GM12864 (cell line): ENCODE results near the gene MCUB.
"Not testable (repeated sequence)": the region's sequence is repeated elsewhere in the genome, so short reads cannot be mapped to it uniquely, and the experiment has no call there.

Experiments used
- DNase-seq: peaks from one replicate; pipeline ENCODE4 v3.0.0-alpha.2; 2011; ENCODE audit warnings: low read depth
- H3K4me3 ChIP-seq: 2 replicates; pipeline ENCODE4 v1.5.1; 2011; ENCODE audit warnings: mild to moderate bottlenecking, low read depth, low read length, control low read depth
- TF ChIP-seq, protein P1 (sequence below): IDR thresholded peaks from 2 replicates; pipeline ENCODE4 v1.5.1; 2011; ENCODE audit warnings: low read depth, mild to moderate bottlenecking, moderate library complexity, low read length, control low read depth, inconsistent platforms; ENCODE audit errors: missing control alignments

The MCUB gene

DNA sequence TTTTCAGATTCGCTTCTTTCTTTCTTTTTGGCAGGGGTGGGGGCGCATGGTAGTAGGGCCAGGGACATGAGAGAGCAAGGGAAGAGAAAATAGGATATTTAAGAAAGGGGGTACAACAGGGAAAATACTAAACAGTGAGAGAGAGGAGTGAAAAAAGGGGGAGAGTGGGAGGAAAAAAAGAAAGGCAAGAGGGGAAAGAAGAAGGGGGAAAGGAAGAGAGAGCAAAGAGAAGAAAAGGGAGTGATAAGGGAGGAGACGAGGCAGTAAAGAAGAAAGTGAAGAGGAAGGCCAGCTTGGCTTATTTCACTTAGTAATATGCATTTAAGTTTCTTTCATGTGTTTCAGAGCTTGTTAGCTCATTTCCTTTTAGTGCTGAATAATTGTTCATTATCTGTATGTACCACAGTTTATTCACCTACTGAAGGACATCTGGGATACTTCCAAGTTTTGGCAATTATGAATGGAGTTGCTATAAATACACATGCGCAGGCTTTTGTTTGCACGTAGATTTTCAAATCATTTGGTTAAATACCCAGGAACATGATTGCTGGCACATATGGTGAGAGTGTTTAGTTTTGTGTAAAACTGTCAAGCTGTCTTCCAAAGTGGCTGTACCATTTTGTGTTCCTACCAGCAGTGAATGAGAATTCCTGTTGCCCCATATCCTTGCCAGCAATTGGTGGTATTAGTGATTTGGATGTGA lies 105.9 kb downstream of the MCUB start:
- TF ChIP-seq, protein P1, sequence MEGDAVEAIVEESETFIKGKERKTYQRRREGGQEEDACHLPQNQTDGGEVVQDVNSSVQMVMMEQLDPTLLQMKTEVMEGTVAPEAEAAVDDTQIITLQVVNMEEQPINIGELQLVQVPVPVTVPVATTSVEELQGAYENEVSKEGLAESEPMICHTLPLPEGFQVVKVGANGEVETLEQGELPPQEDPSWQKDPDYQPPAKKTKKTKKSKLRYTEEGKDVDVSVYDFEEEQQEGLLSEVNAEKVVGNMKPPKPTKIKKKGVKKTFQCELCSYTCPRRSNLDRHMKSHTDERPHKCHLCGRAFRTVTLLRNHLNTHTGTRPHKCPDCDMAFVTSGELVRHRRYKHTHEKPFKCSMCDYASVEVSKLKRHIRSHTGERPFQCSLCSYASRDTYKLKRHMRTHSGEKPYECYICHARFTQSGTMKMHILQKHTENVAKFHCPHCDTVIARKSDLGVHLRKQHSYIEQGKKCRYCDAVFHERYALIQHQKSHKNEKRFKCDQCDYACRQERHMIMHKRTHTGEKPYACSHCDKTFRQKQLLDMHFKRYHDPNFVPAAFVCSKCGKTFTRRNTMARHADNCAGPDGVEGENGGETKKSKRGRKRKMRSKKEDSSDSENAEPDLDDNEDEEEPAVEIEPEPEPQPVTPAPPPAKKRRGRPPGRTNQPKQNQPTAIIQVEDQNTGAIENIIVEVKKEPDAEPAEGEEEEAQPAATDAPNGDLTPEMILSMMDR: no peak
- no peak overlapping the region for H3K4me3 ChIP-seq
- DNase-seq: no peak

DNA sequence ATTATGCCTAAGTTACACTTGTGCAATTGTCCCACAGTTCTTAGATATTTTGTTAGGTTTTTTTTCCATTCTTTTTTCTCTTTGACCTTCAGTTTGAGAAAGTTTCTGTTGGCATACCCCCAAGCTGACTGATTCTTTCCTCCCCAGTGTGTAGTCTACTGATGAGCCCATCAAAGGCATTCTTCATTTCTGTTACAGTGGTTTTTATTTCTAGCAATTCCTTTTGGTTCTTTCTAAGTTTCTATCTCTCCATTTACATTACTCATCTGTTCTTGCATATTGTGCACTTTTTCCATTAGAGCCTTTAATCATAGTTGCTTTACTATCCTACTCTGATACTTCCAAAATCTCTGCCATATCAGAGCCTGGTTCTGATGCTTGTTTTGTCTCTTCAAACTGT lies 111.3 kb downstream of the MCUB start:
- no peak for DNase-seq
- TF ChIP-seq, protein P1: no peak
- H3K4me3 ChIP-seq: no peak overlapping the region

DNA sequence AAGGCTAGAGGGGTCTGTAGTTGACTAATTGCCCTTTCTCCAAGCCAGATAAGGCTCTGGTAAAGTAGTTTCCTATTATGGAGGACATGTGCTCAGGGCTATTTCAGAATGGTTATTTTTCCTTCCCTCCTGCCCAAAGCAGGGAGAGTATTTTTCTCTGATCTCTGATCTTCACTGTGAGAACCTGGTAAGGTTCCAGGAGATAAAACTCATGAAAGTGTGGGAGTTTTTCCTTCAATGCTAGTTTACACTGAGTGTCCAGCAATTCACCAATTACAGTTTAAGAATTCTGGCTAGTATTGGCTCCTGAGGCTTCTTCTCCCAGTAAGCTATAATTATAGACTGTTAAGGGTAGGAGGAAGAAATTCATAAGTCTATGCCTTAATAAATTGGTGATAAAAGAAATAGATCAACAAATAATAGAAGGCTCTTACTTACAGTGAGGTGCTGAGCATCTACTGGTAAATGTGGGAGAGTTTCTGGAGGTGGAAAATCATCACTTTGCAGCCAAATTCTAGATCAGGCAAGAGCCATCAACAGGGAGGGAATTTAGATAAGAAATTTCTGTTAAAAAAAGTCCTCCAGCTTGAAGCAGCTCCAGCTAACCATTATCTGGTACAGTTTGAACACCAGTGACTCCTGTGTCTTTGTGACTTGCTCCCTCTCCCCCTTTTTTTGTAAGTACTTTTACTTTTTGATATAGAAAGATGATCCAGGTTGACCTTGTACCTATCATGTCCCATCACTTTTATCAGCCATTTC lies 112.3 kb downstream of the MCUB start:
- no peak for DNase-seq
- no peak overlapping the region for H3K4me3 ChIP-seq
- TF ChIP-seq, protein P1: no peak

DNA sequence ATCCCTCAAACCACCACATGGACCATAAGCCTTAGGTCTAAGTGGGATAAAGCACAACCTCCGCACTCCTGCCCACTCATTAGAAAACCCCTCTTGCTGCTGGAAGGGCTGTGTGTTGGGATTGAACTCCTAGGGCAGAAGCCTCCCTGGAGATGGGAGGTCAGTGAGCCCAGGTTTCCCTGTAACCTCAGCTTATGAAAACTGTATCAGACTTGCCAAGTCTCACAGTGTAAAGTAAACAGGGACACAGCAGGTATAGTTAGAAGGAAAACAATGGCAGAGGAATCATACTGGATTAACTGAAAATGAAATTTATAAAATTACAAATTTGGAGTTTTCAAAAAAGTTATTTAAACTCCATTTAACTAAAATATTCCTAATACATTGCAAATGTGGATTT lies 113.3 kb downstream of the MCUB start:
- TF ChIP-seq, protein P1: no peak
- DNase-seq: no peak
- no peak overlapping the region for H3K4me3 ChIP-seq

DNA sequence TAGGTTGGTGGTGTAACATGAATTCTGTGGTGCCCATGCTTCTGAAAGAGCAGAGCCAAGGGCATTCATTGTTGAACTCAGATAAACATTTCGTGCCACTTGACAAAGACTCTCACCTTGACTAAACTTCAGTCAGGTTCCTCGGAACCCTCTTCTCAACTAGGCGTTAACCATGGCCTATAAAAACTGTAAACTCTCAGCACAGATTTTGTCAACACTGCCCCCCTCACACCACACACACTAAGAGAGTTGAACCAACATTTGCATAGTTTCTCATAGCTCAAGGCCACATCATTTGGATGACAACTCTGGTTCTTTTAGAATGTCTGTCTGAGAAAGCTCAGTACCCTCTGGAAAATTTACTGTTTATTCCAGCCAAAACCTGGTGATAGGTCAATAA lies 115.1 kb downstream of the MCUB start:
- TF ChIP-seq, protein P1: no peak
- no peak overlapping the region for H3K4me3 ChIP-seq
- no peak for DNase-seq

DNA sequence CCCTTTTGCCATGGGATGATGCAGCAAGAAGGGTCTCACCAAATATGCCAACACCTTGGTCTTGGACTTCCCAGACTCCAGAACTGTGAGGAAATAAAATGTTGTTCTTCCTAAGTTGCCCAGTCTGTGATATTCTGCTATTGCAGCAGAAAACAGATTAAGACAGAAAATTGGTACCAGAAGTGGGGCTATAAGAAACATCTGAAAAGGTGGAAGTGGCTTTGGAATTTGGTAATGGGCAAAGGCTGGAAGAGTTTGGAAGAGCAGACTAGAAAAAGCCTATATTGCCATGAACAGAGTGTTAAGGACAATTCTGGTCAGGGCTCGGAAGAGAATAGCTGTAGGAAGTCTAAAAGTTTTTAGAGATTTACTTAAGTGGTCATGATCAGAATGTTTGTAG lies 115.8 kb downstream of the MCUB start:
- TF ChIP-seq, protein P1: no peak
- DNase-seq: no peak
- H3K4me3 ChIP-seq: no peak overlapping the region

DNA sequence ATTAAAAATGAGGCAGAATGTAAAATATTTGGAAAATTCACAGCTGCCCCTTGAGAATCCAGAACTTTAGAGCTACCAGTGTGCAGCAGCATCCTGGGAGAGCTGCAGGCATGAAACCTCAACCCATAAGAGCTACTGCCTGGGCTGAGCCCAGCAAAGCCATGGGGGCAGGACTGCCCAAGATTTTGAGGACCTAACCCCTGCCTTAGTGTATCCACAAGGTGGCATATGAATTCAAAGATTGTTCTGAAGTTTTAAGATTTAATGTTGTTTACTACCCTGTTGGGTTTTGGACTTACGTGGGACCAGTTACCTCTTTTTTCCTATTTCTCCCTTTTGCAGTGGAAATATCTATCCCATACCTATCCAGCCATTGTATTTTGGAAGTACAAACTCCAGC lies 116.8 kb downstream of the MCUB start:
- TF ChIP-seq, protein P1: no peak
- DNase-seq: no peak
- no peak overlapping the region for H3K4me3 ChIP-seq

DNA sequence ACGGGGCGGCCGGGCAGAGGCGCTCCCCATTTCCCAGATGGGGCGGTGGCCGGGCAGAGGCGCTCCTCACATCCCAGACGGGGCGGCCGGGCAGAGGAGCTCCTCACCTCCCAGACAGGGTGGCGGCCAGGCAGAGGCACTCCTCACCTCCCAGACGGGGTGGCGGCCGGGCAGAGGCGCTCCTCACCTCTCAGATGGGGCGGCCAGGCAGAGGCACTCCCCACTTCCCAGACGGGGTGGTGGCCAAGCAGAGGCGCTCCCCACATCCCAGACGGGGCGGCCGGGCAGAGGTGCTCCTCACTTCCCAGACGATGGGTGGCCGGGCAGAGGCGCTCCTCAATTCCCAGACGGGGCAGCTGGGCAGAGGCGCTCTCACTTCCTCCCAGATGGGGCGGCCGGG lies 118.4 kb downstream of the MCUB start:
- not testable (repeated sequence) for H3K4me3 ChIP-seq, DNase-seq

DNA sequence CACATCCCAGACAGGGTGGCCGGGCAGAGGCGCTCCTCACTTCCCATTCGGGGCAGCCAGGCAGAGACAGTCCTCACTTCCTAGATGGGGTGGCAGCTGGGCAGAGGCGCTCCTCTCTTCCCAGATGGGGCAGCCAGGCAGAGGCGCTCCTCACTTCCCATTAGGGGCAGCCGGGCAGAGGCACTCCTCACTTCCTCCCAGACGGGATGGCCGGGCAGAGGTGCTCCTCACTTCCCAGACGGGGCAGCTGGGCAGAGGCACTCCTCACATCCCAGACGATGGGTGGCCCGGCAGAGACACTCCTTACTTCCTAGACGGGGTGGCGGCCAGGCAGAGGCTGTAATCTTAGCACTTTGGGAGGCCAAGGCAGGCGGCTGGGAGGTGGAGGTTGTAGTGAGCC lies 118.9 kb downstream of the MCUB start:
- DNase-seq: not testable (repeated sequence)

More for the DNA sequence above, 118.9 kb downstream of the MCUB start:
- H3K4me3 ChIP-seq: not testable (repeated sequence)
